Vagina (tissue), 2 donors: ENCODE data around the gene KLLN. TPM values are rescaled to one million over a fixed set of nuclear protein-coding genes. Genes with fewer than 3 reads are reported as not detected.
A peak's percentile ranks its signal among the peaks of the same experiment; 100 is the strongest.
"Not testable (repeated sequence)": the region's sequence is repeated elsewhere in the genome, so short reads cannot be mapped to it uniquely, and the experiment has no call there.

ENCODE experiments used
- DNase-seq, 2 donors: peaks; one replicate each; pipeline ENCODE4 v3.0.0-alpha.2; 2017; ENCODE audit errors: extremely low spot score in 2 of 2
- H3K27ac ChIP-seq: fragments of 200-600 bp; sonication (generic); one replicate; pipeline ENCODE4 v1.5.1; 2019
- H3K27me3 ChIP-seq: fragments of 200-600 bp; sonication (generic); one replicate; pipeline ENCODE4 v1.5.1; 2019
- H3K36me3 ChIP-seq, 2 donors: fragments of 200-600 bp; sonication (generic); one replicate each; pipeline ENCODE4 v1.5.1; 2017 to 2019
- H3K4me1 ChIP-seq: fragments of 200-600 bp; sonication (generic); one replicate; pipeline ENCODE4 v1.5.1; 2019
- H3K4me3 ChIP-seq, 2 donors: fragments of 200-600 bp; sonication (generic); 1 replicate in 1 of 2; 2 replicates in 1 of 2; pipeline ENCODE4 v1.5.1; 2016 to 2019
- H3K9me3 ChIP-seq: fragments of 200-600 bp; sonication (generic); one replicate; pipeline ENCODE4 v1.5.1; 2019
- POLR2A ChIP-seq, 2 donors: fragments of 450-650 bp; IDR thresholded peaks; one replicate each; pipeline ENCODE4 v1.6.1; 2017; ENCODE audit warnings: antibody characterized with exemption in 2 of 2, mild to moderate bottlenecking in 2 of 2, moderate library complexity in 2 of 2
- POLR2AphosphoS5 ChIP-seq, 2 donors: sonication (generic); formaldehyde crosslinking; IDR thresholded peaks; one replicate each; pipeline ENCODE4 v1.9.0; 2017; ENCODE audit warnings: antibody characterized with exemption in 2 of 2, mild to moderate bottlenecking in 2 of 2, low read depth in 1 of 2; ENCODE audit not compliant: insufficient read depth in 1 of 2
- intact Hi-C: fragments of 100-400 bp; cut with DNase I; formaldehyde crosslinking; loops from one replicate; pipeline ENCODE4 v1.15.1; 2023
- total RNA-seq: library from RNA; depleted of rRNA; stranded (reverse); fragments of >200 nt; gene quantifications from one replicate; pipeline ENCODE4 v1.2.3, GENCODE V29; 2016
- TF ChIP-seq, protein P1 (sequence below), 3 experiments: fragments of 450-650 bp in 2 of 3; fragments of 200-600 bp in 1 of 3; sonication (generic) in 1 of 3; IDR thresholded peaks; one replicate each; pipeline ENCODE4 v1.5.1; 2017 to 2019; ENCODE audit warnings: antibody characterized with exemption in 3 of 3, mild to moderate bottlenecking in 2 of 3, moderate library complexity in 2 of 3

Gene KLLN
- total RNA-seq, 1 donor from 2014 or later = 0.25 TPM

- intact Hi-C loops = no loop called here
These were observed 12.6 kb downstream of the KLLN start for GRCh38 chr10:87850742-87851205.

DNA sequence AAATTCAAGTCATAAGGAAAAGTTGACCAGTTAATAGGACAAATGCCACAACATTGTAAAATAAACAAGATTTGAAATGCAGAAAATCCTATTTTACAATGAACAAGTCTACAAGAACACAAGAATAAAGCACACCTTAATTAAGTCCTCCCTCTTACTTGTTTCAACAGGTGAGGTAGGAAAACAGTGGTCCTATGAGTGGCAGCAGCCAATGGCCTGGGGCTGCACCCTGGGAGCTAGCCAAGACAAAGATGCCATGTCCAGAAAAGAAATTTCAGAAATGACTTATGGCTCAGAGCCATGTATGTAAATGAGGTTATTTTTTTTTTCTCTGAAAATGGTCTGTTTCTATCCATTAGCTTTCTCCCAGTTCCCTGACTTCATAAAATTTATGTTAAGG lies 14.3 kb downstream of the KLLN start:
- TF ChIP-seq POLR2AphosphoS5 (IDR thresholded peaks at IDR 0.05; ENCODE audit: insufficient read depth in 1 of 2, low read depth in 1 of 2) (no peak), POLR2A (IDR thresholded peaks at IDR 0.05) (no peak)
- TF ChIP-seq, protein P1, sequence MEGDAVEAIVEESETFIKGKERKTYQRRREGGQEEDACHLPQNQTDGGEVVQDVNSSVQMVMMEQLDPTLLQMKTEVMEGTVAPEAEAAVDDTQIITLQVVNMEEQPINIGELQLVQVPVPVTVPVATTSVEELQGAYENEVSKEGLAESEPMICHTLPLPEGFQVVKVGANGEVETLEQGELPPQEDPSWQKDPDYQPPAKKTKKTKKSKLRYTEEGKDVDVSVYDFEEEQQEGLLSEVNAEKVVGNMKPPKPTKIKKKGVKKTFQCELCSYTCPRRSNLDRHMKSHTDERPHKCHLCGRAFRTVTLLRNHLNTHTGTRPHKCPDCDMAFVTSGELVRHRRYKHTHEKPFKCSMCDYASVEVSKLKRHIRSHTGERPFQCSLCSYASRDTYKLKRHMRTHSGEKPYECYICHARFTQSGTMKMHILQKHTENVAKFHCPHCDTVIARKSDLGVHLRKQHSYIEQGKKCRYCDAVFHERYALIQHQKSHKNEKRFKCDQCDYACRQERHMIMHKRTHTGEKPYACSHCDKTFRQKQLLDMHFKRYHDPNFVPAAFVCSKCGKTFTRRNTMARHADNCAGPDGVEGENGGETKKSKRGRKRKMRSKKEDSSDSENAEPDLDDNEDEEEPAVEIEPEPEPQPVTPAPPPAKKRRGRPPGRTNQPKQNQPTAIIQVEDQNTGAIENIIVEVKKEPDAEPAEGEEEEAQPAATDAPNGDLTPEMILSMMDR (IDR thresholded peaks at IDR 0.05) = no peak
- DNase-seq = no peak
- Histone ChIP-seq H3K4me1 (peaks cover 6% of the 10 kb centered on the region), H3K27ac (no peak overlapping the region), H3K27me3 (no peaks in the 10 kb centered on the region), H3K4me3 (no peak overlapping the region), H3K9me3 (no peaks in the 10 kb centered on the region), H3K36me3 (no peaks in the 10 kb centered on the region)
- intact Hi-C loops = no loop called here

More at GRCh38 chr10:87850742-87851205, 12.6 kb downstream of the KLLN start:
- Histone ChIP-seq H3K9me3 (no peaks in the 10 kb centered on the region), H3K27ac (peak overlapping the region; percentile 53), H3K4me3 (no peak overlapping the region), H3K4me1 (peaks cover 6% of the 10 kb centered on the region), H3K27me3 (no peaks in the 10 kb centered on the region), H3K36me3 (no peaks in the 10 kb centered on the region)
- DNase-seq = no peak
- TF ChIP-seq, protein P1 (IDR thresholded peaks at IDR 0.05) = peak; percentile 51 to 66 (median 63)
- TF ChIP-seq POLR2A (IDR thresholded peaks at IDR 0.05) (no peak), POLR2AphosphoS5 (IDR thresholded peaks at IDR 0.05; ENCODE audit: insufficient read depth in 1 of 2, low read depth in 1 of 2) (peak in 1 of 2 donors; percentile 21)

- no peaks in the 10 kb centered on the region for H3K9me3 ChIP-seq
- H3K4me1 ChIP-seq = peaks cover 6% of the 10 kb centered on the region
- H3K4me3 ChIP-seq = no peak overlapping the region
- H3K36me3 ChIP-seq = no peaks in the 10 kb centered on the region
- TF ChIP-seq POLR2A (IDR thresholded peaks at IDR 0.05) (no peak), POLR2AphosphoS5 (IDR thresholded peaks at IDR 0.05; ENCODE audit: insufficient read depth in 1 of 2, low read depth in 1 of 2) (no peak)
- TF ChIP-seq, protein P1 (IDR thresholded peaks at IDR 0.05) = no peak
- H3K27ac ChIP-seq = no peak overlapping the region
- intact Hi-C loops = no loop called here
- H3K27me3 ChIP-seq = no peaks in the 10 kb centered on the region
- no peak for DNase-seq
These were observed 15.8 kb downstream of the KLLN start for GRCh38 chr10:87847550-87847949.

- H3K4me3 ChIP-seq, H3K27ac ChIP-seq, H3K4me1 ChIP-seq, H3K36me3 ChIP-seq, intact Hi-C loops, DNase-seq, H3K9me3 ChIP-seq, H3K27me3 ChIP-seq: not testable (repeated sequence)
These were observed 16.6 kb downstream of the KLLN start for GRCh38 chr10:87846711-87847110.

DNA sequence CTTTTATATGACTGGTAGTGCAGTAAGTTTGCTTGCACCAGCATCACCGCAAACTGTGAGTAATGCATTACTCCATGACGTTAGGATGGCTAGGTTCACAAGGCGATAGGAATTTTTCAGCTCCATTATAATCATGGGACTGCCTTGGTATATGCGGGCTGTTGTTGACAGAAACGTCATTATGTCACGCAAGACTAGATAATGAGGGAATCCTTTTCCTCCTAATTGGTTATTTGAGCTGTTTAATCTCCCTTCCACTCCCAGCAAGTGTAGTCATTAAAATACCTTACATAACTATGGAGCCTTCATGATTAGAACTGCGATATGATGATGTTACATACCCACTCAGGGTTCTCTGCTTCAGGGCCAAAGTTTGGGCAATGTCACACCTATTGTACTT lies 17.3 kb downstream of the KLLN start:
- intact Hi-C loops = no loop called here

More for the DNA sequence above, 17.3 kb downstream of the KLLN start:
- Histone ChIP-seq H3K9me3 (no peaks in the 10 kb centered on the region), H3K27me3 (no peaks in the 10 kb centered on the region), H3K36me3 (no peaks in the 10 kb centered on the region), H3K4me3 (no peak overlapping the region), H3K4me1 (peaks cover 2% of the 10 kb centered on the region), H3K27ac (no peak overlapping the region)
- TF ChIP-seq, protein P1 (IDR thresholded peaks at IDR 0.05) = no peak
- TF ChIP-seq POLR2AphosphoS5 (IDR thresholded peaks at IDR 0.05; ENCODE audit: insufficient read depth in 1 of 2, low read depth in 1 of 2) = no peak
- no peak for TF ChIP-seq POLR2A (IDR thresholded peaks at IDR 0.05)
- no peak for DNase-seq
